Heart left ventricle (tissue), 16 donors: ENCODE measurements around the gene DENND1C. TPM values are rescaled to one million over a fixed set of nuclear protein-coding genes. Genes with fewer than 3 reads are reported as not detected.

Experiments used
- ATAC-seq, 4 donors: fragments of 200-7000 bp; cut with Tn5 transposase; one replicate each; pipeline ENCODE4 v1.9.1; 2020 to 2022; ENCODE audit warnings: moderate library complexity in 4 of 4, mild to moderate bottlenecking in 3 of 4, moderate number of reproducible peaks in 1 of 4
- DNase-seq, 5 donors: peaks; one replicate each; pipeline ENCODE4 v3.0.0-alpha.2; 2020
- H3K27ac ChIP-seq, 12 donors: fragments of 200-600 bp; sonication (generic) in 4 of 12; one replicate each; pipeline versions ENCODE4 v1.5.0 to v1.8.0; 2016 to 2022; ENCODE audit warnings: mild to moderate bottlenecking in 2 of 12
- H3K27me3 ChIP-seq, 9 donors: fragments of 200-600 bp; sonication (generic) in 2 of 9; one replicate each; pipeline versions ENCODE4 v1.5.1 to v1.8.0; 2016 to 2022; ENCODE audit warnings: mild to moderate bottlenecking in 3 of 9
- H3K36me3 ChIP-seq, 9 donors: fragments of 200-600 bp; sonication (generic) in 2 of 9; one replicate each; pipeline versions ENCODE4 v1.5.0 to v1.8.0; 2018 to 2022; ENCODE audit warnings: mild to moderate bottlenecking in 2 of 9
- H3K4me1 ChIP-seq, 12 donors: fragments of 200-600 bp; sonication (generic) in 4 of 12; one replicate each; pipeline versions ENCODE4 v1.5.0 to v1.8.0; 2016 to 2022; ENCODE audit warnings: mild to moderate bottlenecking in 3 of 12
- H3K4me3 ChIP-seq, 12 donors: fragments of 200-600 bp; sonication (generic) in 4 of 12; one replicate each; pipeline versions ENCODE4 v1.5.0 to v1.8.0; 2017 to 2022; ENCODE audit warnings: mild to moderate bottlenecking in 9 of 12, moderate library complexity in 4 of 12
- H3K9me3 ChIP-seq, 12 donors: fragments of 200-600 bp; sonication (generic) in 4 of 12; one replicate each; pipeline versions ENCODE4 v1.5.0 to v1.8.0; 2016 to 2022; ENCODE audit warnings: mild to moderate bottlenecking in 1 of 12
- POLR2A ChIP-seq, 2 donors: fragments of 450-650 bp; IDR thresholded peaks; one replicate each; pipeline ENCODE4 v1.6.1; 2017; ENCODE audit warnings: antibody characterized with exemption in 2 of 2, mild to moderate bottlenecking in 2 of 2, moderate library complexity in 2 of 2
- WGBS, 4 donors: extraction: QIAGEN DNeasy Blood & Tissue Kit in 2 of 4; methylation state at CpG; one replicate each; pipeline versions ENCODE4 v1.1.5 to v1.1.7; 2013 to 2018; 5-methylcytosine and 5-hydroxymethylcytosine counted together
- intact Hi-C, 10 donors: fragments of 100-400 bp; cut with DNase I; formaldehyde crosslinking; loops; one replicate each; pipeline versions ENCODE4 v1.11.1 to v1.14.2; 2022
- polyA plus RNA-seq, 2 donors: library from polyadenylated mRNA; stranded (reverse); fragments of 200-250 nt; gene quantifications; one replicate each; pipeline ENCODE4 v1.2.3, GENCODE V29; 2013
- total RNA-seq, 9 donors: library from RNA; depleted of rRNA in 2 of 9; stranded (reverse); fragments of >200 nt in 2 of 9; fragmentation: NEBNext Ultra II Directional in 3 of 9; extraction: Animal tissue kit (Norgen Biotek cat#: 25700) in 3 of 9; gene quantifications; one replicate each; pipeline versions ENCODE4 v1.1.0 to v1.2.4, GENCODE V29; 2016 to 2023
- TF ChIP-seq, protein P1 (sequence below), 12 donors: fragments of 200-600 bp; sonication (generic) in 4 of 12; IDR thresholded peaks; one replicate each; pipeline versions ENCODE4 v1.5.0 to v1.8.0; 2018 to 2022; ENCODE audit warnings: antibody characterized with exemption in 12 of 12, mild to moderate bottlenecking in 5 of 12
- donor health status: ischemic (EF 13 %, LVEDD 7.1; RV severe dilation, severe dysfunction).
- donor health status: healthy with polysubstance abuse.
- donor health status: DM: no; HTN: yes; CAD: no.
- donor health status: DM: no; HTN: no; CAD: no.
- donor health status: ischemic (EF 25% LVEDD 6.9; RV normal size, moderate dysfunction).
- donor health status: ischemic (EF 25% LVEDD 5.7; RV mildly dilated, moderate dysfunction).
- donor health status: healthy.
- donor health status: DM: yes; HTN: yes; CAD: no.
- donor health status: ischemic (EF 35%, LVEDD 5.7; RV mildly dilated, moderate dysfunction).
- donor health status: nonischemic (EF 11% LVEDD 7.7; RV severe dilation, severe dysfunction).
- donor health status: DM: yes; HTN: yes; CAD: no.
- donor health status: PGD.
- donor health status: ischemic (EF 29% LVEDD 5.4; RV normal size, mild dysfunction).
- donor health status: nonischemic (EF 23%, LVEDD 6.1; RV moderate dilation, normal function).

Gene DENND1C
- total and polyA plus RNA-seq, 11 donors, result 0.17 to 9.5 (median 0.45) TPM

DNA sequence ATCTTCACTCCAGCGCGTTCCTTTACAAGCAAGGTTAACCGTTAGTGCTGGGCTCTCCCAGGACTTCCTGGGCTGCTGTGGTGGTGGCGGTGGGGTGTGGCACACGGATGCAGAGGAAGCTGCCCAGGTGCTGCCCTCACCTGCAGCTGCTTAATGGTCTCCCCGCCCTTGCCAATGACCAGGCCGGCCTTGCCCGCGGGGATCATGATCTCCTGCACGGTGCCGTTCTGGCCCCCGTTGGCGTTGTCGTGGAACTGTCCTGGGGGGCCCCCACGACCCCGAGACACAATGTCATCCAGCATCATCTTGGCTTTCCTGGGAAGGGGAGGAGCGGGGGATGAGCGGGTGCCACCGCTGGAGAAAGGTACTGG is 63.0 kb downstream of the DENND1C start:
- TF ChIP-seq POLR2A (IDR thresholded peaks at IDR 0.05), result no peak
- TF ChIP-seq, protein P1, sequence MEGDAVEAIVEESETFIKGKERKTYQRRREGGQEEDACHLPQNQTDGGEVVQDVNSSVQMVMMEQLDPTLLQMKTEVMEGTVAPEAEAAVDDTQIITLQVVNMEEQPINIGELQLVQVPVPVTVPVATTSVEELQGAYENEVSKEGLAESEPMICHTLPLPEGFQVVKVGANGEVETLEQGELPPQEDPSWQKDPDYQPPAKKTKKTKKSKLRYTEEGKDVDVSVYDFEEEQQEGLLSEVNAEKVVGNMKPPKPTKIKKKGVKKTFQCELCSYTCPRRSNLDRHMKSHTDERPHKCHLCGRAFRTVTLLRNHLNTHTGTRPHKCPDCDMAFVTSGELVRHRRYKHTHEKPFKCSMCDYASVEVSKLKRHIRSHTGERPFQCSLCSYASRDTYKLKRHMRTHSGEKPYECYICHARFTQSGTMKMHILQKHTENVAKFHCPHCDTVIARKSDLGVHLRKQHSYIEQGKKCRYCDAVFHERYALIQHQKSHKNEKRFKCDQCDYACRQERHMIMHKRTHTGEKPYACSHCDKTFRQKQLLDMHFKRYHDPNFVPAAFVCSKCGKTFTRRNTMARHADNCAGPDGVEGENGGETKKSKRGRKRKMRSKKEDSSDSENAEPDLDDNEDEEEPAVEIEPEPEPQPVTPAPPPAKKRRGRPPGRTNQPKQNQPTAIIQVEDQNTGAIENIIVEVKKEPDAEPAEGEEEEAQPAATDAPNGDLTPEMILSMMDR (IDR thresholded peaks at IDR 0.05), result no peak
- intact Hi-C loops, result loop anchor here in 1 of 10 donors (10.0 kb wide), 1 partner anchor 214 kb away; no protein-coding TSS in a partner anchor
- H3K4me3 ChIP-seq, result no peak overlapping the region
- WGBS, 4 donors, result 92 to 99% (median 94%) methylated on average over 7 to 19 of the region's 19 CpGs
- no peaks in the 10 kb centered on the region for H3K9me3 ChIP-seq
- no peak overlapping the region for H3K27ac ChIP-seq
- ATAC-seq, result no peak
- peaks cover 0 to 30% (median 16%) of the 10 kb centered on the region in 12 donors for H3K4me1 ChIP-seq
- DNase-seq, result no peak
- H3K27me3 ChIP-seq, result no peaks in the 10 kb centered on the region
- peaks cover 0 to 87% (median 81%) of the 10 kb centered on the region in 9 donors for H3K36me3 ChIP-seq

DNA sequence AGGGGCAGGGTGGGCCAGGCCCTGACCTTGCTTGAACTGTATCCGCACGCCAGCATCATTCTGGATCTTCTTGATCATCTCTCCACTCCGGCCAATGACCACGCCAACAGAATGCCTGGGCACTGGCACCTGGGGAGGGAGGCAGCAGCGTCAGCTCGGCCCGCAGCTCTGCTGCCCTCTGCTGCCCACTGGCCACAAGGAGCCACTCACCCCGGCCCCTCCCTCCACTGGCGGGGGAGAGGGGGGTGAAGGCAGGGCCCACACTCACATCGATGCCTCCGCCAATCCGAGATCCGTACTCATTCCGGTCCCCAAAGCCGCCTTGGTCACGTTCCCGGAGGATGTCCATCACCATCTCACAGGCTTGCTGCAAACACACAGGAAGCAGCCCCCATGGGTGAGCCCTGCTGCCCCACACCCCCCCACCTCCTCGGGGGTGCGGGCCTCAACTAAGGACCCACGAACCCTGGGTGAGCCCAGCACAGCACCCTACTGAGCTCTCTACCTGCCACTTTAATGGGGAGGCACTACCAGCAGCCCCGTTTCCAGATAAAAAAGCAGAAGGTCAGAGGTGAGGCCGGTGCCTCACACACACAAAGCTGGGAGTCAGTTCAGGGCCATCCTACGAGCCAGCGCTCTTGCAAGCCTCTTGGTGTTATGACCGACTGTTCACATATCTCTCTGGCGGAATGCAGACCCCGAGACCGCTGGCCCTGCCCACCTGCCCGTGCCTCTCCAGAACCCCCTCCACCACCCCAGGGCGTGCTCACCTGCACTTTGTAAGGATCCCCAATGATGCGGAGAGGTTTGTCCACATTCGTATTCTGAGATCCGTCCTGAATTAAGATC is 63.6 kb downstream of the DENND1C start:
- no peak for DNase-seq
- Histone ChIP-seq H3K4me3 (no peak overlapping the region), H3K4me1 (peaks cover 0 to 25% (median 10%) of the 10 kb centered on the region in 12 donors), H3K27me3 (no peaks in the 10 kb centered on the region), H3K36me3 (peaks cover 0 to 90% (median 81%) of the 10 kb centered on the region in 9 donors), H3K9me3 (no peaks in the 10 kb centered on the region), H3K27ac (no peak overlapping the region)
- intact Hi-C loops, result loop anchor here in 1 of 10 donors (10.0 kb wide), 1 partner anchor 213 kb away; no protein-coding TSS in a partner anchor
- no peak for TF ChIP-seq POLR2A (IDR thresholded peaks at IDR 0.05)
- TF ChIP-seq, protein P1 (IDR thresholded peaks at IDR 0.05), result peak in 10 of 12 donors; percentile 14 to 60 (median 32)
- peak in 3 of 4 donors; percentile 51 to 69 (median 54) for ATAC-seq
- WGBS, 4 donors, result 67 to 75% (median 73%) methylated on average over 26 to 33 of the region's 33 CpGs

Other genes starting within 250 kb of the DENND1C start
- 10 to 100 TPM; 21.0 to 45.9 (median 34.9) TPM for gene MLLT1, start 201.8 kb downstream of the DENND1C start, total RNA-seq
- 10 to 100 TPM; 17.8 to 38.2 TPM for gene MLLT1, start 201.8 kb downstream of the DENND1C start, polyA plus RNA-seq
- gene ACER1, start 148.2 kb downstream of the DENND1C start, total RNA-seq, result not detected
- not detected for gene ACER1, start 148.2 kb downstream of the DENND1C start, polyA plus RNA-seq
- gene CLPP, start 120.3 kb downstream of the DENND1C start, total RNA-seq, result 100 to 1,000 TPM in 2 of 9 donors, 10 to 100 TPM in 7; 57.7 to 147 (median 73.0) TPM
- 100 to 1,000 TPM in 1 of 2 donors, 10 to 100 TPM in 1; 66.7 to 127 TPM for gene CLPP, start 120.3 kb downstream of the DENND1C start, polyA plus RNA-seq
- 100 to 1,000 TPM in 8 of 9 donors, 10 to 100 TPM in 1; 92.4 to 214 (median 148) TPM for gene ALKBH7, start 109.0 kb downstream of the DENND1C start, total RNA-seq
- gene ALKBH7, start 109.0 kb downstream of the DENND1C start, polyA plus RNA-seq, result 100 to 1,000 TPM; 123 to 139 TPM
- gene PSPN, start 105.9 kb downstream of the DENND1C start, total RNA-seq, result 1 to 10 TPM in 2 of 9 donors, under 1 TPM in 7; 0.24 to 1.3 (median 0.86) TPM
- 1 to 10 TPM in 1 of 2 donors, under 1 TPM in 1; 0.53 to 1.4 TPM for gene PSPN, start 105.9 kb downstream of the DENND1C start, polyA plus RNA-seq
- 10 to 100 TPM; 20.8 to 41.8 (median 29.8) TPM for gene GTF2F1, start 88.6 kb downstream of the DENND1C start, total RNA-seq
- gene GTF2F1, start 88.6 kb downstream of the DENND1C start, polyA plus RNA-seq, result 10 to 100 TPM; 26.9 to 58.2 TPM
- gene KHSRP, start 57.0 kb downstream of the DENND1C start, total RNA-seq, result 100 to 1,000 TPM in 2 of 9 donors, 10 to 100 TPM in 7; 58.2 to 122 (median 89.3) TPM
- gene KHSRP, start 57.0 kb downstream of the DENND1C start, polyA plus RNA-seq, result 100 to 1,000 TPM in 1 of 2 donors, 10 to 100 TPM in 1; 53.9 to 118 TPM
- gene SLC25A41, start 48.0 kb downstream of the DENND1C start, total RNA-seq, result under 1 TPM in 7 of 9 donors, not detected in 2; 0.17 to 0.96 (median 0.44) TPM
- 1 to 10 TPM in 1 of 2 donors, under 1 TPM in 1; 0.50 to 1.4 TPM for gene SLC25A41, start 48.0 kb downstream of the DENND1C start, polyA plus RNA-seq
- gene SLC25A23, start 22.0 kb downstream of the DENND1C start, total RNA-seq, result 100 to 1,000 TPM in 6 of 9 donors, 10 to 100 TPM in 3; 78.4 to 208 (median 114) TPM
- gene SLC25A23, start 22.0 kb downstream of the DENND1C start, polyA plus RNA-seq, result 100 to 1,000 TPM in 1 of 2 donors, 10 to 100 TPM in 1; 64.4 to 120 TPM
- gene CRB3, start 17.5 kb downstream of the DENND1C start, total RNA-seq, result 1 to 10 TPM in 1 of 9 donors, under 1 TPM in 2, not detected in 6; 0.40 to 1.6 (median 0.52) TPM
- under 1 TPM in 1 of 2 donors, not detected in 1; 0.28 TPM for gene CRB3, start 17.5 kb downstream of the DENND1C start, polyA plus RNA-seq
- gene TUBB4A, start 20.5 kb upstream of the DENND1C start, total RNA-seq, result 1 to 10 TPM in 6 of 9 donors, under 1 TPM in 3; 0.41 to 4.8 (median 1.6) TPM
- gene TUBB4A, start 20.5 kb upstream of the DENND1C start, polyA plus RNA-seq, result 1 to 10 TPM in 1 of 2 donors, under 1 TPM in 1; 0.15 to 2.0 TPM
- gene TNFSF9, start 49.2 kb upstream of the DENND1C start, total RNA-seq, result under 1 TPM in 4 of 9 donors, not detected in 5; 0.21 to 0.77 (median 0.49) TPM
- under 1 TPM; 0.08 to 0.11 TPM for gene TNFSF9, start 49.2 kb upstream of the DENND1C start, polyA plus RNA-seq
- under 1 TPM in 3 of 9 donors, not detected in 6; 0.23 to 0.68 (median 0.37) TPM for gene CD70, start 109.4 kb upstream of the DENND1C start, total RNA-seq
- gene CD70, start 109.4 kb upstream of the DENND1C start, polyA plus RNA-seq, result not detected
- 1 to 10 TPM in 2 of 9 donors, under 1 TPM in 4, not detected in 3; 0.08 to 3.8 (median 0.28) TPM for gene TNFSF14, start 188.4 kb upstream of the DENND1C start, total RNA-seq
- gene TNFSF14, start 188.4 kb upstream of the DENND1C start, polyA plus RNA-seq, result under 1 TPM; 0.07 to 0.30 TPM
- gene C3, start 238.9 kb upstream of the DENND1C start, total RNA-seq, result 1,000 to 10,000 TPM in 1 of 9 donors, 100 to 1,000 TPM in 3, 10 to 100 TPM in 5; 31.7 to 1,888 (median 81.0) TPM
- 100 to 1,000 TPM in 1 of 2 donors, 10 to 100 TPM in 1; 64.9 to 136 TPM for gene C3, start 238.9 kb upstream of the DENND1C start, polyA plus RNA-seq